ENCODE measurements around the gene HORMAD1.
"Not testable (repeated sequence)": the region's sequence is repeated elsewhere in the genome, so short reads cannot be mapped to it uniquely, and the experiment has no call there.

HORMAD1 gene

GRCh38 chr1:150703427-150703826 is 17.3 kb downstream of the HORMAD1 start:
- no peak for DNase-seq (ENCODE audit: low read depth in 2 of 3, low spot score in 1 of 3)

DNA sequence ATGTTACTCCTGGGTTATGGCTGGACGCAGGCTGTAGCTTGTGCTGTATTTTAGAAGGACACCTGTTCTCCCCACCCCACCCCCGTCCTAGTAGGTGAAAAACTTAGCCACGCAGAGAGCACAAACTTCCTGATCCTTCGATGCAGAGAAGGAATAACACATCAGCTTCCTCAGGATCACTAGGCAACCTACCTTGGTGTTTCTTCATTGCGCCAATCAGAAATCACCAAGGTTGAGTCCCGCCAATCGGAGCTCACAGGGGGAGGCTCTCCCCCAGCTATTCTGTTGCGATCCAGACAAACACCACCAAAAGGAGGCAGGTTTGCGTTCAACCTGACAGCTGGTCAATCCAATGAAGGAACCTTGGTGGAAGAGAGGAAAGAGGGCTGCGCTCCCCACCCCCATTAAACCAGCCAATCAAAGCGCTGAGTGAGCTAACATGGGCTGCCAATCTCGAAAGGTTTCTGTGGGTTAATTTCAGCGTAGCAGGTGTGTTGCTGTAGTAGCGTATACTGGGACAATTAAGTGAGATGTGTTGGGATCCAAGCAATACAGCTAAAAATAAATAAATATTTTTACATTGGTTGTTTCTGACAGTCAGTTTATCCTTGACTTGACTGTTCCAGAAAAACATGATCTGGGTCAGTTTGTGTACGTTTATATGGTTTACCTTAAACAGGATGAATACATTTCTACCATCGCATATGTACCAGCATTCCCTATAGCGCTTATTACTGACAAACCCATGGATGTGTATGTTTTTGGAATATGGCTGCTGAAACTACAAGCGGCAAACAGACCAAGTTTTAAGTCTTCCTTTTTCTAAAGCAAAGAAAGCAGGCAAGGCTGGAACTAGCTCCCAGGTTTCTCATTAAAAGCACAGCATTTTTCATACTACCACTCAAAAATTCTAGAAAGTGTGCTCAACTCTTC is 23.4 kb downstream of the HORMAD1 start, which contains the start of gene GOLPH3L:
GOLPH3L (minus strand) TSS at position 160 of the 933 bp plus-strand sequence. CDS start 2,316 bp downstream, outside the sequence.
- peak; percentile 80 to 88 (median 85) for DNase-seq (ENCODE audit: low read depth in 2 of 3, low spot score in 1 of 3)

GRCh38 chr1:150696590-150696989 is 24.1 kb downstream of the HORMAD1 start:
- DNase-seq (ENCODE audit: low read depth in 2 of 3, low spot score in 1 of 3): no peak

- DNase-seq (ENCODE audit: low read depth in 2 of 3, low spot score in 1 of 3): no peak
Observed at GRCh38 chr1:150696162-150696561, 24.5 kb downstream of the HORMAD1 start.

- no peak for DNase-seq (ENCODE audit: low read depth in 2 of 3, low spot score in 1 of 3)
Observed at GRCh38 chr1:150695561-150695960, 25.1 kb downstream of the HORMAD1 start.

DNA sequence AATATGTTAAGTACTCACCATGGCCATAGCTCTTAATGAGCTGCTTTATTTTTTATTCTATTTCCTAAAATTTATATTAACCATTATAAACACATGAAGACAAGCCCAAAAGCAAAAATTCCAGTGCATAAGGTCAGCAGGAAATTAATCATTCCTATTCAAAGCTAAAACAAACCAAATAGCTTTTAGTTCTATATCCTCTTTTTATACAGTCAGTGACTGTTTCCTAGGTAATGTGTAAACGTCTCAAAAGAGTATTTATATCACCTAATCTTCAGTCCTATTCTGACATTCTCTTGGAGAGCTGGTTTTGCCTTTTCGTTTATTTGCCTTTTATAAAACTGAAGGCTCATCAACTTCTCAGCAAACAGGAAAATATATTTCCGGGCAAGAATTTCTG is 28.0 kb downstream of the HORMAD1 start:
- no peak for DNase-seq (ENCODE audit: low read depth in 2 of 3, low spot score in 1 of 3)

GRCh38 chr1:150688763-150689162 is 31.9 kb downstream of the HORMAD1 start:
- no peak for DNase-seq (ENCODE audit: low read depth in 2 of 3, low spot score in 1 of 3)

- no peak for DNase-seq (ENCODE audit: low read depth in 2 of 3, low spot score in 1 of 3)
Observed at GRCh38 chr1:150686275-150686674, 34.4 kb downstream of the HORMAD1 start.

GRCh38 chr1:150683914-150684313 is 36.8 kb downstream of the HORMAD1 start:
- no peak for DNase-seq (ENCODE audit: low read depth in 2 of 3, low spot score in 1 of 3)

GRCh38 chr1:150678988-150679387 is 41.7 kb downstream of the HORMAD1 start:
- no peak for DNase-seq (ENCODE audit: low read depth in 2 of 3, low spot score in 1 of 3)

DNA sequence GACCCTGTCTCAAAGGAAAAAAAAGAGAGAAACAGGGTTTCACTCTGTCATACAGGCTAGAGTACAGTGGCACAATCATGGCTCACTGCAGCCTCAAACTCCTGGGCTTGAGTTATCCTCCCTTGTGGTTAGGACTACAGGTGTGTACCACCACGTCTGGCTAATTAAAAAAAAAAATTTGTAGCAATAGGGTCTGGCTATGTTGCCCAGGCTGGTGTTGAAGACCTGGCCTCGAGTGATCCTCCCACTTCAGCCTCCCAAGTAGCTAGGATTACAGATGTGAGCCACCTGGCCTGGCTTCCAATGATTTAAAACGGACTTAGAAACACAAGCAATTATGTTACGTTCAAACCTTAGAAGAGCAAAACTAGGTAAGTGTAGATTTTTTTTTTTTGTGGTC is 45.8 kb downstream of the HORMAD1 start:
- DNase-seq (ENCODE audit: low read depth in 2 of 3, low spot score in 1 of 3): no peak

- no peak for DNase-seq (ENCODE audit: low read depth in 2 of 3, low spot score in 1 of 3)
Observed at GRCh38 chr1:150663321-150663720, 57.4 kb downstream of the HORMAD1 start.

DNA sequence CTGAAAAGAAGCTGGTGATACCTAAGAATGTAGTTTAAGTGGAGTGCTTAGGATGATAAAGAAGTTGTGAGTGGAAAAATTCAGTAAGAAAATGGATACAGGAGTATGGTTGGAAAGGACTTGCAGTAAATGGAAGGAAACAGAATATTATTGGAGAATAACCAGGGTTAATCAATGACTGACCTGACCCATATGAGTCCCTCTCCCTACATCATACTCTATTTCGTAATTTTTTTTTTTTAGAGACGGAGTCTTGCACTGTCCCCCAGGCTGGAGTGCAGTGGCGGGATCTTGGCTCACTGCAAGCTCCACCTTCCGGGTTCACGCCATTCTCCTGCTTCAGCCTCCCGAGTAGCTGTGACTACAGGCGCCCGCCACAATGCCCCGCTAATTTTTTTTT is 57.9 kb downstream of the HORMAD1 start:
- DNase-seq (ENCODE audit: low read depth in 2 of 3, low spot score in 1 of 3): no peak

GRCh38 chr1:150661156-150661555 is 59.5 kb downstream of the HORMAD1 start:
- DNase-seq (ENCODE audit: low read depth in 2 of 3, low spot score in 1 of 3): no peak

DNA sequence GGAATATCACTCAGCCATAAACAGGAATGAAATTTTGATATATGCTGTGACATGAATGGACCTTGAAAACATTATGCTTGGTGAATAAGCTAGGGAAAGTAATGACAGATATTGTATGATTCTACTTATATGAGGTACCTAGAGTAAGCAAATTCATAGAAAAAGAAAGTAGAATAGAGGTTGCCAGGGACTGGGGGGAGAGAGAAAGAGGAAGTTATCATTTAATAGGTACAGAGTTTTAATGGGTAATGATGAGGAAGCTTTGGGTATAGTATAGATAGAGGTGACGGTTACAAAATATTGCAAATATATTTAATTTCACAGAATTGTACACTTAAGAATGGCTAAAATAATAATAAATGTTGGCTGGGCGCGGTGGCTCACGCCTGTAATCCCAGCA is 60.1 kb downstream of the HORMAD1 start:
- no peak for DNase-seq (ENCODE audit: low read depth in 2 of 3, low spot score in 1 of 3)

DNA sequence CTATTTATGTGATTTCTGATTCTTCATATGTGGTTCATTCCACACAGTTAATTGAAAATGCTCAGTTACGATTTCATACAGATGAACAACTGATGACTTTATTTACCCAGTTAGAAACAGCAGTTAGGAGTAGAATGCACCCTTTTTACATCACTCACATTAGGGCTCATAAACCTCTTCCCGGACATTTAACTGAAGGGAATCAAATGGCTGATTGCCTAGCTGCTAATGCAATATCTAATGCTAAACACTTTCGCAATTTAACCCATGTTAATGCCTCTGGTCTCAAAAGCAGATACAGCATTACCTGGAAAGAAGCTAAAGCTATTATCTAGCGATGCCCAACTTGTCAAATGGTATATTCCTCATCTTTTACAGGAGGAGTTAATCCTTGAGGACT is 63.6 kb downstream of the HORMAD1 start:
- not testable (repeated sequence) for DNase-seq (ENCODE audit: low read depth in 2 of 3, low spot score in 1 of 3)

DNA sequence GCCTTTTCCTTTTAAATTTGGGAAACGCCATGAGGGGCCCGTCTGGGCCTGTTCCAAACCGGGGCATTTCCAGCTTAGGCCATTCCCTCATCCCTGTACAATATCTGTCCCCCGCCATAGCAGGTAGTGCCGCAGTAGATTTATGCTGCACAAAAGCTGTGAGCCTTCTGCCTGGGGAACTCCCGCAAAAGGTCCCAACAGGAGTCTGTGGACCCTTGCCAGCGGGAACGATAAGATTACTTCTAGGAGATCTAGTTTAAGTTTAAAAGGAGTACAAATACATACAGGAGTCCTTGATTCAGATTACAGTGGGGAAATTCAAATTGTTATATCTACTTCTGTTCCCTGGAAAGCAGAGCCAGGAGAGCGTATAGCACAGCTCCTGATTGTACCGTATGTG is 66.1 kb downstream of the HORMAD1 start:
- not testable (repeated sequence) for DNase-seq (ENCODE audit: low read depth in 2 of 3, low spot score in 1 of 3)

GRCh38 chr1:150650193-150650592 is 70.5 kb downstream of the HORMAD1 start:
- DNase-seq (ENCODE audit: low read depth in 2 of 3, low spot score in 1 of 3): no peak

DNA sequence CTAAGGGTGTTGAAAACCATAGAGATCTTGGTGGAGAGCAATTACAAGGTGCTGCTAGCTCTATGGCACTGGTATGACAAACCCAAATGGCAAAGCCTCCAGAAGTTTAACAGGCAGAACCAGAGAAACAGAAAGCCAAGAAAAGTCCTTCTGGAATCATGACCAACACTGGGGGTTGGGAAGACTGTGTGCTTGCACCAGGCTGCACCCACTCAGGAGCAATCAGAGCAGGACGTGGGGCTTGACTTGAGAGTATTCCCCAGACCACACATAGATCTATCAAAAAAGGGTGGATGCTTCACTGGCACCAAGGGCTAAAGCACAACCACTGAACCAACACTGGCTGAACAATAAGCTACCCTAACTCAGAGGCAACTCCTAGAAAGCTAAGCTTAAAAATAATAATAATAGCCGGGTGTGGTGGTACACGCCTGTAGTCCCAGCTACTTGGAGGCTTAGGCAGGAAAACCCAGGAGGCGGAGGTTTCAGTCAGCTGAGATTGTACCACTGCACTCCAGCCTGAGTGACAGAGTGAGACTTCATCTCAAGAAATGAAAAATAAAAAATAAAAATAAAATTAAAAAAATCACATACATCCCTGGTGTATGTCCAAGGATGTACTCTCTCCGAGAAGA is 71.1 kb downstream of the HORMAD1 start:
- DNase-seq (ENCODE audit: low read depth in 2 of 3, low spot score in 1 of 3): no peak

Measured in stimulated activated CD4-positive, alpha-beta T cell treated with anti-CD3 and anti-CD28 coated beads, Interleukin-12 subunit alpha, Interleukin-12 subunit beta, amount 100 ng/mL, for 48 hours (primary cell).